BE2C (cell line): ENCODE results near the gene TAS2R40.

Experiments used
- DNase-seq: peaks from one replicate; pipeline ENCODE4 v3.0.0-alpha.2; 2020
- H3K27me3 ChIP-seq: fragments of 250-450 bp; sonication (Bioruptor Pico); 2 replicates; pipeline ENCODE4 v1.5.1; 2020; ENCODE audit warnings: mild to moderate bottlenecking
- H3K36me3 ChIP-seq: fragments of 250-450 bp; sonication (Bioruptor Pico); 2 replicates; pipeline ENCODE4 v1.5.1; 2020; ENCODE audit warnings: mild to moderate bottlenecking
- H3K4me1 ChIP-seq: fragments of 250-450 bp; sonication (Bioruptor Pico); 2 replicates; pipeline ENCODE4 v1.5.1; 2020
- H3K4me3 ChIP-seq: 2 replicates; pipeline ENCODE4 v1.5.1; 2011; ENCODE audit warnings: low read depth, low read length
- H3K9me3 ChIP-seq: fragments of 250-450 bp; sonication (Bioruptor Pico); 2 replicates; pipeline ENCODE4 v1.5.1; 2020
- CTCF ChIP-seq: IDR thresholded peaks from 2 replicates; pipeline ENCODE4 v1.5.1; 2012; ENCODE audit warnings: mild to moderate bottlenecking, low read depth, low read length

The TAS2R40 gene

GRCh38 chr7:143183024-143183423 lies 38.8 kb upstream of the TAS2R40 start, which contains the start of gene TAS2R39:
Gene TAS2R39, plus strand, starts transcription at chr7:143183419. Its CDS starts 0 bp downstream, at chr7:143183419.
- no peaks in the 10 kb centered on the region for H3K27me3 ChIP-seq
- no peak for TF ChIP-seq CTCF
- no peak for DNase-seq
- no peaks in the 10 kb centered on the region for H3K9me3 ChIP-seq
- no peak within 1 kb of the TSS for H3K4me3 ChIP-seq
- no peaks in the 10 kb centered on the region for H3K36me3 ChIP-seq
- no peaks in the 10 kb centered on the region for H3K4me1 ChIP-seq

GRCh38 chr7:143185551-143185950 lies 36.3 kb upstream of the TAS2R40 start:
- H3K9me3 ChIP-seq, result no peaks in the 10 kb centered on the region
- H3K27me3 ChIP-seq, result no peaks in the 10 kb centered on the region
- TF ChIP-seq CTCF, result no peak
- no peaks in the 10 kb centered on the region for H3K4me1 ChIP-seq
- no peaks in the 10 kb centered on the region for H3K36me3 ChIP-seq
- no peak for DNase-seq
- H3K4me3 ChIP-seq, result no peak overlapping the region

DNA sequence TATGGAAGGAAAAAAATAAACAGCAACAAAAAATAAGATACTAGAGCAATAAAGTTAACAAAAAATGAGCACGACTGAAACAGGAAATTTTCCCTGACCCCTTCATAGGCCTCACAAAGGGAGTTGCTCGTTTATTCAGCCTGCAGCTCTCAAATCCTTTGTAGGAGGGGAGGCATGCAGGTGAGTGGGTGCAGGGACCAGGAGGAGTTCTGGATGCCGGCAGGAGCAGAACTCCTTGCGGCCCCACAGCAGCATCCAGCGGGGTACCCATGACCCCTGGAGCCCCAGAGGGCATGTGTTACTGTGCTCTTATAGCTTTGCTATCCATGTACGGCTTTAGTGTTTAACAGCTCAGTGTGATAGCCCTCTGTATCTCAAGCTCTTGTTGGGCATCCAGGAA lies 32.8 kb upstream of the TAS2R40 start:
- no peaks in the 10 kb centered on the region for H3K27me3 ChIP-seq

DNA sequence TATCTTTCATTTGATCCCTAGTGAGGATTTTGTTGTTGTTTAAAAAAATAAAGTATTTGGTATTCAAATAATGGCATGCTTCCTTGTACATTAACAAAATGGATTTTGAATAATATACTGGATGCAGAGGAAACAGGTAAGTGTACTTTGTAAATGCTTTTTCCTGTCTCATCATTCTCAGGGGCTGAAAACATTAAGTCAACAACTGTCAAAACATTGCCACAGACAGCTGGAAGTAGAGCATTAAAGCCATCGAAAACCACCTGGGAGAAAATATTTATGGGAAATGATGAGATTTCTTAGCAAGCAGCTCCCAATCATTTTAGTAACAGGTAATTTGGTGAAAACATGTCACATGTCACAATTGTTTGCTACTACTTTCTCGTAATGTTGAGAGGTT lies 28.0 kb upstream of the TAS2R40 start:
- DNase-seq, result no peak
- H3K9me3 ChIP-seq, result no peaks in the 10 kb centered on the region
- H3K4me1 ChIP-seq, result no peaks in the 10 kb centered on the region
- H3K27me3 ChIP-seq, result no peaks in the 10 kb centered on the region
- H3K4me3 ChIP-seq, result no peak overlapping the region
- TF ChIP-seq CTCF, result no peak
- no peaks in the 10 kb centered on the region for H3K36me3 ChIP-seq

More for the DNA sequence above, 32.8 kb upstream of the TAS2R40 start:
- DNase-seq, result no peak
- Histone ChIP-seq H3K4me3 (no peak overlapping the region), H3K4me1 (no peaks in the 10 kb centered on the region), H3K36me3 (no peaks in the 10 kb centered on the region), H3K9me3 (no peaks in the 10 kb centered on the region)
- TF ChIP-seq CTCF, result no peak

- Histone ChIP-seq H3K9me3 (no peaks in the 10 kb centered on the region), H3K27me3 (no peaks in the 10 kb centered on the region), H3K4me3 (no peak overlapping the region), H3K4me1 (no peaks in the 10 kb centered on the region), H3K36me3 (no peaks in the 10 kb centered on the region)
- TF ChIP-seq CTCF, result no peak
- DNase-seq, result no peak
Observed at GRCh38 chr7:143199040-143199439, 22.8 kb upstream of the TAS2R40 start.

- TF ChIP-seq CTCF, result no peak
- no peaks in the 10 kb centered on the region for H3K27me3 ChIP-seq
- no peaks in the 10 kb centered on the region for H3K4me1 ChIP-seq
- no peaks in the 10 kb centered on the region for H3K9me3 ChIP-seq
- H3K36me3 ChIP-seq, result no peaks in the 10 kb centered on the region
- H3K4me3 ChIP-seq, result no peak overlapping the region
- no peak for DNase-seq
Observed at GRCh38 chr7:143202161-143202560, 19.7 kb upstream of the TAS2R40 start.
